LNCaP clone FGC (cell line): Measurements from ENCODE around the gene LDHB.
"Not testable (repeated sequence)": the region's sequence is repeated elsewhere in the genome, so short reads cannot be mapped to it uniquely, and the experiment has no call there.

Source experiments
- DNase-seq: peaks from one replicate; pipeline ENCODE4 v3.0.0-alpha.2; 2011; ENCODE audit warnings: low read depth
- H3K4me3 ChIP-seq: 2 replicates; pipeline ENCODE4 v1.5.1; 2011; ENCODE audit warnings: mild to moderate bottlenecking, low read depth, low read length, control low read depth
- CTCF ChIP-seq: IDR thresholded peaks from 2 replicates; pipeline ENCODE4 v1.5.1; 2012; ENCODE audit warnings: mild to moderate bottlenecking; ENCODE audit not compliant: control insufficient read depth, insufficient read depth; ENCODE audit errors: extremely low read depth

LDHB gene

DNA sequence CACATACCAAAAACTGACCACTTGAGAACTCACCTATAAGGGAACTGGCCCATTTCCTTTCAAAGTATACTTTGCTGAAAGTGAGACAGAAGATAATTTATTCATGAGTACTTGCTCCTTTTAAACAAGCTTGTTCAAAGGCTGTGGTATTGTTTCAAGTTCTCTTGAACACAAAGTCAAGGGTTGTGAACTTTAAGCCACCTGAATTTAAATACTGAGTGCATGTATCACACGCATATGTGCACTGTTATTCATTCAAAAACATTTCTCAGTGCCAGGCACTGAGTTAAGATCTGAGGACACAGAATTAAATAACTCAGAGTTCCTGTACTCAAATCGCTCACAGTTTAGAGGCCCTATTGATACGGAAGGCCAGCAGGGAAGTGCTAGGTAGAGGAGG, 19.1 kb upstream of the LDHB start:
- H3K4me3 ChIP-seq = no peak overlapping the region
- TF ChIP-seq CTCF = no peak
- no peak for DNase-seq

DNA sequence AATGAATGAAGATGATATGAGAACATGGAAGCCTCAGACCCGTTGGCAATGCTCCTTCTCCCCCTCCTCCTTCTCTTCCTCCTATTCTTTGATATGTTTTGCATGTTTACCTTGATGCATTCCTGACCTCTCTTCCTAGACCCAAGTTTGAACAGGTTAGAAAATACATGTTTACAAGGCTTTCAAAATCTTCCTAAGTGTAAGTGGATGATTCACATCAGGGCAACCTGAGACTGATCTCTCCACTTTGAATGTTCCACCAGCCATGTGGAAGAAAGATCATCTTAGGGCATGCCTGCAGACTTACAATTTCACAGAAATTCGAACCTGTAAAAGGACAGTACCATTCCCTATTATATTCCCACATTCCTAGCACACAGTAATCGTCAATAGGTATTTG, 18.0 kb upstream of the LDHB start:
- DNase-seq = no peak
- no peak overlapping the region for H3K4me3 ChIP-seq
- TF ChIP-seq CTCF = no peak

DNA sequence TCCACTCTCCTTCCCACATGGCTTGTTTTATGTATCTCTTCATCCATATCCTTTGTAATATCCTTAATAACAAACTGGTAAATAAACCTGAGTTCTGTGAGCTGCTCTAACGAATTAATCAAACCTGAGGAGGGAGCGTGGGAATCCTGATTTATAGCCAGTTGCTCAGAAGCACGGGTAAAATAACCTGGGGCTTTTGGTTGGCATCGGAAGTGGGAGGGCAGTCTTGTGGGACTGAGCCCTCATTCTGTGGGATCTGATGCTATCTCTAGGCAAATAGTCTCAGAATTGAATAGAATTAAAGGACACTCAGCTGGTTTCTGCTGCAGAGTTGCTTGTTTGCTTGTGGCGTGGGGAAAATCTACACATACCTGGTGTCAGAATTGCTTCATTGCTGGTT, 17.5 kb upstream of the LDHB start:
- no peak for TF ChIP-seq CTCF
- DNase-seq = no peak
- H3K4me3 ChIP-seq = no peak overlapping the region

DNA sequence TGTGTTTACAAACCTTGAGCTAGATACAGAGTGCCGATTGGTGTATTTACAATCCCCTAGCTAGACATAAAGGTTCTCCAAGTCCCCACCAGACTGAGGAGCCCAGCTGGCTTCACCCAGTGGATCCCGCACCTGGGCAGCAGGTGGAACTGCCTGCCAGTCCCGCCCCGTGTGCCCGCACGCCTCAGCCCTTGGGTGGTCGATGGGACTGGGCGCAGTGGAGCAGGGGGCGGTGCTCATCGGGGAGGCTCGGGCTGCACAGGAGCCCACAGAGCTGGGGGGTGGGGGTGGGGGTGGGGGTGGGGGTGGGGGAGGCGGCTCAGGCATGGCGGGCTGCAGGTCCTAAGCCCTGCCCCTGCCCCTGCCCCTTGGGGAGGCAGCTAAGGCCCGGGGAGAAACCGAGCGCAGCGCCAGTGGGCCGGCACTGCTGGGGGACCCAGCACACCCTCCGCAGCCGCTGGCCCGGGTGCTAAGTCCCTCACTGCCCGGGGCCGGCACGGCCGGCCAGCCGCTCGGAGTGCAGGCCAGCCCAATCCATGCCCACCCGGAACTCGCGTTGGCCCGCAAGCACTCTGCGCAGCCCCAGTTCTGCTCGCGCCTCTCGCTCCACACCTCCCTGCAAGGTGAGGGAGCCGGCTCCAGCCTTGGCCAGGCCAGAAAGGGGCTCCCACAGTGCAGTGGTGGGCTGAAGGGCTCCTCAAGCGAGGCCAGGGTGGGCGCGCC, 16.3 kb upstream of the LDHB start:
- H3K4me3 ChIP-seq, DNase-seq: not testable (repeated sequence)

- no peak for TF ChIP-seq CTCF
- no peak overlapping the region for H3K4me3 ChIP-seq
- DNase-seq = no peak
Measured at GRCh38 chr12:21672146-21672545, 14.5 kb upstream of the LDHB start.

DNA sequence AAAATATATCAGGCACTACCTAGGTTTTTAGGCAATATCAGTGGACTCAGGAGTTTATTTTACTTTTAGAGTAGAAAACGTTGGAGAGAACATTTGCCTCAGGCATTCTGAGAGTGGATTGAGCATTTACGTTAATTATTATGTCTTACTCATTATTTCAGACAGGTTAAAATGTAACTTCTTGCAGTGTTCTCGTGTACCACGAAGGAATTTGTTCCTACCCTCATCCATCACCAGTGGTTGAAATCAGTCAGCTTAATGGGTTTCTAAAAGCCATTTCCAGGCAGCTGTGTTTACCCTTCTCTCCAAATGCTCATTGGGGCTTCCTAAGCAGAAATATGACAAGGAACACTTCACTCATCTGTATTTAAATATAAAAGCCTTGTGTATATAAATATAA, 9.1 kb upstream of the LDHB start:
- no peak for TF ChIP-seq CTCF

GRCh38 chr12:21665816-21666215, 8.2 kb upstream of the LDHB start:
- H3K4me3 ChIP-seq = no peak overlapping the region
- TF ChIP-seq CTCF = no peak
- no peak for DNase-seq

More for the DNA sequence above, 9.1 kb upstream of the LDHB start:
- no peak overlapping the region for H3K4me3 ChIP-seq
- DNase-seq = no peak
